WTC11 (cell line): ENCODE data around the gene SHKBP1.

Experiments
- AFF4 ChIP-seq: sonication (generic); formaldehyde crosslinking; IDR thresholded peaks from 2 replicates; pipeline ENCODE4 v1.8.1; 2023; ENCODE audit warnings: mild to moderate bottlenecking, missing genetic modification reagents, borderline replicate concordance
- CREB1 ChIP-seq: sonication (generic); formaldehyde crosslinking; IDR thresholded peaks from 2 replicates; pipeline ENCODE4 v1.8.0; 2023; ENCODE audit warnings: mild to moderate bottlenecking, missing genetic modification reagents
- CREM ChIP-seq: sonication (generic); formaldehyde crosslinking; IDR thresholded peaks from 2 replicates; pipeline ENCODE4 v1.8.1; 2022; ENCODE audit warnings: mild to moderate bottlenecking, missing genetic modification reagents, moderate library complexity
- CTCF ChIP-seq: fragments of 200-600 bp; IDR thresholded peaks from 2 replicates; pipeline ENCODE4 v1.8.0; 2022; ENCODE audit warnings: antibody characterized with exemption
- JAZF1 ChIP-seq: fragments of 250-450 bp; sonication (Bioruptor Pico); IDR thresholded peaks from 2 replicates; pipeline ENCODE4 v1.9.0; 2021; ENCODE audit warnings: moderate library complexity, mild to moderate bottlenecking, inconsistent platforms
- RELA ChIP-seq: sonication (generic); formaldehyde crosslinking; IDR thresholded peaks from 2 replicates; pipeline ENCODE4 v1.8.1; 2022; ENCODE audit warnings: missing genetic modification reagents, mild to moderate bottlenecking, borderline replicate concordance
- ZNF121 ChIP-seq: sonication (generic); formaldehyde crosslinking; IDR thresholded peaks from 2 replicates; pipeline ENCODE4 v1.8.0; 2023; ENCODE audit warnings: missing genetic modification reagents
- ZNF263 ChIP-seq: sonication (generic); formaldehyde crosslinking; IDR thresholded peaks from 2 replicates; pipeline ENCODE4 v1.8.1; 2022; ENCODE audit warnings: low read depth, mild to moderate bottlenecking, moderate library complexity, missing genetic modification reagents
- ZNF396 ChIP-seq: fragments of 250-450 bp; sonication (Bioruptor Pico); IDR thresholded peaks from 2 replicates; pipeline ENCODE4 v1.8.0; 2021; ENCODE audit warnings: mild to moderate bottlenecking, moderate library complexity, borderline replicate concordance
- ZSCAN18 ChIP-seq: fragments of 250-450 bp; sonication (Bioruptor Pico); IDR thresholded peaks from 2 replicates; pipeline ENCODE4 v2.1.2; 2022; ENCODE audit warnings: mild to moderate bottlenecking, moderate library complexity

GRCh38 chr19:40539070-40539469 lies 37.6 kb upstream of the SHKBP1 start:
- TF ChIP-seq AFF4 (CRISPR knock-in tag) (no peak), CTCF (no peak), ZSCAN18 (no peak), ZNF396 (CRISPR knock-in tag) (no peak), CREM (CRISPR knock-in tag) (no peak), CREB1 (no peak), ZNF263 (CRISPR knock-in tag) (no peak), ZNF121 (no peak), JAZF1 (CRISPR knock-in tag) (no peak), RELA (no peak)
